Peyer's patch (tissue), 4 donors: Measurements from ENCODE around the gene ATP11A. TPM values are rescaled to one million over a fixed set of nuclear protein-coding genes. Genes with fewer than 3 reads are reported as not detected.

ENCODE experiments used
- DNase-seq, 3 donors: peaks; one replicate each; pipeline ENCODE4 v3.0.0-alpha.2; 2017 to 2019
- H3K27ac ChIP-seq, 4 donors: fragments of 200-600 bp; sonication (generic); one replicate each; pipeline ENCODE4 v1.5.1; 2016 to 2019
- H3K27me3 ChIP-seq, 2 donors: fragments of 200-600 bp; sonication (generic); one replicate each; pipeline ENCODE4 v1.5.1; 2019
- H3K36me3 ChIP-seq, 3 donors: fragments of 200-600 bp; sonication (generic); one replicate each; pipeline ENCODE4 v1.5.1; 2016 to 2019
- H3K4me1 ChIP-seq, 4 donors: fragments of 200-600 bp; sonication (generic); one replicate each; pipeline ENCODE4 v1.5.1; 2016 to 2019
- H3K4me3 ChIP-seq, 4 donors: fragments of 200-600 bp; sonication (generic); 1 replicate in 3 of 4; 2 replicates in 1 of 4; pipeline ENCODE4 v1.5.1; 2016 to 2019; ENCODE audit warnings: mild to moderate bottlenecking in 1 of 4
- H3K9me3 ChIP-seq, 4 donors: fragments of 200-600 bp; sonication (generic); one replicate each; pipeline ENCODE4 v1.5.1; 2016 to 2019; ENCODE audit warnings: mild to moderate bottlenecking in 1 of 4
- CTCF ChIP-seq, 6 experiments: fragments of 450-650 bp in 4 of 6; fragments of 200-600 bp in 2 of 6; sonication (generic) in 1 of 6; IDR thresholded peaks; one replicate each; pipeline ENCODE4 v1.5.1; 2017 to 2019; ENCODE audit warnings: antibody characterized with exemption in 6 of 6, mild to moderate bottlenecking in 3 of 6, moderate library complexity in 1 of 6
- POLR2A ChIP-seq, 2 donors: fragments of 450-650 bp; IDR thresholded peaks; one replicate each; pipeline ENCODE4 v1.5.1; 2017; ENCODE audit warnings: antibody characterized with exemption in 2 of 2, mild to moderate bottlenecking in 2 of 2, moderate library complexity in 2 of 2
- total RNA-seq, 4 donors: library from RNA; depleted of rRNA; stranded (reverse); fragments of >200 nt; gene quantifications; one replicate each; pipeline ENCODE4 v1.1.0, GENCODE V29; 2016

ATP11A gene
- total RNA-seq, 4 donors from 2014 or later: 33.1 to 64.2 (median 53.7) TPM

DNA sequence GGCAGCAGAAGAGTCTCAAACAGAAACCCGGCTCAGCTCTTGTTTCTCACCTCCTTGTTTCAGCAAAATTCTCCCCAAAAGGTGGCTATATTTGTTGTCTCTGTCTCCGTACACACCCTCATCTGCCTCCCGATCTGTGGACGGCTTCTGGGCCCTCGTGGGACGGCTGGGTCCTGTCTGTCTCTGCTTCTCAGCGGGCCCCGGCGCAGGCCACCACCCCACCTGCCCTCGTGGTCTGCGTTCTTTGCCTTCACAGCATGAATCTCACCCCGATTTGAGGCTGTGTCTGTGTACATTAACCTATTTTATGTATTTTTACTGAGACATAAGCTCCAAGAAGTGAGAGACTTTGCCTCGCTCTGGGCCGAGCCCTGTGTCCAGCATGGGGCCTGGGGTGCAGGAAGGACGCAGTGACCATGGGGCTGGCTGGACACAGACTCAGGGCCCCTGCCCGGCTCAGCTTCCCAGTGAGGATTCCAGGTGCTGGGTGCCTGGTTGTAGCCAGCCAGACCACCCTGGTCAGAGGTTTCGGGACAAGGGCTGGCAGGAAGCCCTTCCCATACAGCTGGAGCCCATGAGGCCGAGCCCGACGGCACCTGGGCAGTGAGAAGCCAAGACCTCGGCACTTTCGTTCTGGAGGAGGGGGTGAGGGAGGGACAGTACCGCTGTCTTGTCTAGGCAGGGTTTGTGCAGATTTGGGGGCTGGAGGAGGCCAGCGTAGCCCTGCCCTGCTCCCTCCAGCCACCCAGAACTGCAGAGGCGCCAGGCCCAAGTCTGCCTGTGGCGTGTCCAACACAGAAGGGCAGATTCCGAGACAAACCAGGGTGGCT lies 200.7 kb downstream of the ATP11A start:
- no peaks in the 10 kb centered on the region for H3K27me3 ChIP-seq
- H3K36me3 ChIP-seq: no peaks in the 10 kb centered on the region
- H3K27ac ChIP-seq: no peak overlapping the region
- H3K4me3 ChIP-seq: no peak overlapping the region
- TF ChIP-seq CTCF (IDR thresholded peaks at IDR 0.05): no peak
- no peak for TF ChIP-seq POLR2A (IDR thresholded peaks at IDR 0.05)
- H3K4me1 ChIP-seq: peaks cover 9 to 35% (median 18%) of the 10 kb centered on the region in 4 donors
- peak in 1 of 3 donors; percentile 41 for DNase-seq
- no peaks in the 10 kb centered on the region for H3K9me3 ChIP-seq

- Histone ChIP-seq H3K4me3 (no peak overlapping the region), H3K36me3 (no peaks in the 10 kb centered on the region), H3K27me3 (no peaks in the 10 kb centered on the region), H3K9me3 (no peaks in the 10 kb centered on the region), H3K27ac (no peak overlapping the region), H3K4me1 (peaks cover 9 to 28% (median 19%) of the 10 kb centered on the region in 4 donors)
- TF ChIP-seq CTCF (IDR thresholded peaks at IDR 0.05) (no peak), POLR2A (IDR thresholded peaks at IDR 0.05) (no peak)
- DNase-seq: peak in 1 of 3 donors; percentile 49
Observed at GRCh38 chr13:112891477-112892401, 201.9 kb downstream of the ATP11A start.

DNA sequence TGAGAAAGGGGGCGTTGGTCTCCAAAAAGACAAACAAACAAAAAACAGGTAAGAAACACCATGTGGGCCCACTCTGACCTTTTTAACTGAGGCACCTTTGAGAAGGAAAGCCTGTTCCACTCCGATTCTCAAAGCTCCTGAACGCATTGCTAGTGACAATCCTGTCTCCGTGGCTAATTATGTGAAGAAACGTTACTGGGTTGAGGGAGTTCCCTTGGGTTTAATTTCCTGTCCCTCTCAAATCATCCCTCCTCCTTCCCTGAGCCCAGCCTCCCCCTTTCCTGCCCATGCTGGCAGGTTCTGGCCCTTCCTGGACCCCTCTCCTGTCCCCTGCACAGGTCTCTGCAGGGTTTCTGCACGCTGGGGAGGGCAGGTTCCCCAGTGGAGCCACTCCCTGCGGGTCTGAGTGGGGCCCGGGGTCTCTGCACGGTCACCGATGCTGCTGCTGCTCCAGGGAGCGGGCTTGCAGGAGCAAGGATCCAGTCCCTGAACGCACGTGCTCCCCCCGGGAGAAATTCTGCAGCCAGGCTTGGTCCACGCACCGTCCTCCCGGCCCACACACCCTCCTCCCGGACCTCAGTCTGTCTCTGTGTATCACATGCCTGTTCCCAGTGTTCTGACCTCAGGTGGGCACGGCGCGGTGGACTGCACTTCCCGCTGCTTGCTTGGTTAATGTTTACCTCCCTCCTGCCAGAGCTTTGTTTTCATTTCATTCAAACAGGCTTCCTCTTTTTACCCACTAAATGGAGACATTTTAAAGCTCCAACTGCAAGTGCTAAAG lies 202.8 kb downstream of the ATP11A start:
- Histone ChIP-seq H3K9me3 (no peaks in the 10 kb centered on the region), H3K27ac (no peak overlapping the region), H3K27me3 (no peaks in the 10 kb centered on the region), H3K4me3 (no peak overlapping the region), H3K36me3 (no peaks in the 10 kb centered on the region), H3K4me1 (peaks cover 9 to 28% (median 19%) of the 10 kb centered on the region in 4 donors)
- TF ChIP-seq CTCF (IDR thresholded peaks at IDR 0.05) (no peak), POLR2A (IDR thresholded peaks at IDR 0.05) (no peak)
- DNase-seq: peak in 1 of 3 donors; percentile 42

GRCh38 chr13:112893207-112893569 lies 203.3 kb downstream of the ATP11A start:
- H3K4me3 ChIP-seq: no peak overlapping the region
- H3K27me3 ChIP-seq: no peaks in the 10 kb centered on the region

More at GRCh38 chr13:112893207-112893569, 203.3 kb downstream of the ATP11A start:
- Histone ChIP-seq H3K36me3 (no peaks in the 10 kb centered on the region), H3K27ac (peak overlapping the region in 1 of 4 donors; percentile 49), H3K9me3 (no peaks in the 10 kb centered on the region), H3K4me1 (peaks cover 9 to 28% (median 19%) of the 10 kb centered on the region in 4 donors)
- TF ChIP-seq POLR2A (IDR thresholded peaks at IDR 0.05) (no peak), CTCF (IDR thresholded peaks at IDR 0.05) (no peak)
- DNase-seq: no peak
